Measurements from ENCODE around the gene ZBTB20.

GRCh38 chr3:114586119-114586518 lies 561.0 kb downstream of the ZBTB20 start:
- no peak for TF ChIP-seq RARB (CRISPR knock-in tag; IDR thresholded peaks at IDR 0.05)
- no peak for TF ChIP-seq CREB5 (CRISPR knock-in tag; IDR thresholded peaks at IDR 0.05; ENCODE audit: low read depth)
- TF ChIP-seq ZNF8 (CRISPR knock-in tag; IDR thresholded peaks at IDR 0.05) = no peak
- TF ChIP-seq SNAI2 (CRISPR knock-in tag; IDR thresholded peaks at IDR 0.05) = no peak
- no peak for TF ChIP-seq ARNTL (CRISPR knock-in tag; IDR thresholded peaks at IDR 0.05; ENCODE audit: borderline replicate concordance, low read depth)
- TF ChIP-seq ISL1 (CRISPR knock-in tag; IDR thresholded peaks at IDR 0.05) = no peak
- no peak for TF ChIP-seq BACH2 (CRISPR knock-in tag; IDR thresholded peaks at IDR 0.05; ENCODE audit: borderline replicate concordance)
- no peak for TF ChIP-seq ZNF565 (CRISPR knock-in tag; conservative IDR thresholded peaks at IDR 0.05; ENCODE audit: low read depth)
- TF ChIP-seq ZNF70 (CRISPR knock-in tag; IDR thresholded peaks at IDR 0.05) = no peak

Data from SK-N-SH treated with all-trans-retinoic acid at 6 μM for 48 hours (cell line).